Neural cell (in vitro differentiated cells): Measurements from ENCODE around the gene ATP2B2. TPM values are rescaled to one million over a fixed set of nuclear protein-coding genes. Genes with fewer than 3 reads are reported as not detected.

Source experiments
- H2AFZ ChIP-seq: fragments of 200-600, 300-800 bp; sonication (generic), shearing (Covaris generic); 2 replicates; pipeline ENCODE4 v1.6.0; 2014; ENCODE audit warnings: low read depth, mild to moderate bottlenecking, antibody characterized with exemption, low read length, moderate library complexity
- H3F3A ChIP-seq: fragments of 200-600 bp; shearing (Covaris generic); 2 replicates; pipeline ENCODE4 v1.6.1; 2016; ENCODE audit warnings: mild to moderate bottlenecking, moderate library complexity, mixed read lengths, antibody characterized with exemption, low read length; ENCODE audit not compliant: insufficient read depth, poor library complexity, severe bottlenecking
- H3K27ac ChIP-seq: fragments of 200-600, 300-800 bp; sonication (generic), shearing (Covaris generic); 2 replicates; pipeline ENCODE4 v1.5.1; 2014; ENCODE audit warnings: mild to moderate bottlenecking, low read length, moderate library complexity
- H3K27me3 ChIP-seq: fragments of 300-800, 200-600 bp; sonication (generic), shearing (Covaris generic); 2 replicates; pipeline ENCODE4 v1.6.0; 2014; ENCODE audit warnings: mild to moderate bottlenecking, low read depth, low read length, moderate library complexity; ENCODE audit not compliant: insufficient read depth
- H3K36me3 ChIP-seq: fragments of 300-800, 200-600 bp; sonication (generic), shearing (Covaris generic); 2 replicates; pipeline ENCODE4 v1.5.1; 2014; ENCODE audit warnings: mild to moderate bottlenecking, antibody characterized with exemption, low read length, moderate library complexity; ENCODE audit not compliant: insufficient read depth
- H3K4me2 ChIP-seq: fragments of 300-800, 200-600 bp; sonication (generic), shearing (Covaris generic); 2 replicates; pipeline ENCODE4 v1.6.0; 2014; ENCODE audit warnings: mild to moderate bottlenecking, low read length
- H3K4me3 ChIP-seq: fragments of 300-800, 200-600 bp; sonication (generic), shearing (Covaris generic); 2 replicates; pipeline ENCODE4 v1.5.1; 2014; ENCODE audit warnings: mild to moderate bottlenecking, low read length, moderate library complexity
- H3K79me2 ChIP-seq: fragments of 200-600 bp; shearing (Covaris generic); replicated peaks from 2 replicates; pipeline ENCODE4 v1.6.0; 2014; ENCODE audit warnings: mild to moderate bottlenecking, low read length, moderate library complexity; ENCODE audit not compliant: insufficient read depth
- H3K9ac ChIP-seq: fragments of 300-800, 200-600 bp; sonication (generic), shearing (Covaris generic); 2 replicates; pipeline ENCODE4 v1.6.1; 2016; ENCODE audit warnings: mild to moderate bottlenecking, low read length, mixed read lengths
- H3K9me2 ChIP-seq: fragments of 200-600 bp; shearing (Covaris generic); 2 replicates; pipeline ENCODE4 v1.6.1; 2016; ENCODE audit warnings: mild to moderate bottlenecking, low read length, mixed read lengths; ENCODE audit not compliant: insufficient read depth
- H3K9me3 ChIP-seq: fragments of 200-600, 300-800 bp; sonication (generic), shearing (Covaris generic); 2 replicates; pipeline ENCODE4 v1.6.1; 2016; ENCODE audit warnings: mild to moderate bottlenecking, mixed run types, low read length, moderate library complexity, mixed read lengths
- H4K20me1 ChIP-seq: fragments of 200-600 bp; shearing (Covaris generic); 2 replicates; pipeline ENCODE4 v1.6.1; 2016; ENCODE audit warnings: mild to moderate bottlenecking, mixed run types; ENCODE audit not compliant: insufficient read depth
- EP300 ChIP-seq: fragments of 450-650 bp; conservative IDR thresholded peaks from 2 replicates; pipeline ENCODE4 v1.6.1; 2014; ENCODE audit warnings: antibody characterized with exemption, mild to moderate bottlenecking, moderate library complexity; ENCODE audit not compliant: poor library complexity, severe bottlenecking
- EZH2 ChIP-seq: fragments of 200-600, 300-800 bp; shearing (Covaris generic), sonication (generic); IDR thresholded peaks from 2 replicates; pipeline ENCODE4 v1.6.1; 2014; ENCODE audit warnings: antibody characterized with exemption, low read length, borderline replicate concordance, mild to moderate bottlenecking; ENCODE audit not compliant: insufficient read depth, poor library complexity, severe bottlenecking
- MXI1 ChIP-seq: fragments of 450-650 bp; conservative IDR thresholded peaks from 2 replicates; pipeline ENCODE4 v1.6.1; 2014; ENCODE audit warnings: antibody characterized with exemption, mild to moderate bottlenecking; ENCODE audit not compliant: poor library complexity, severe bottlenecking
- POLR2AphosphoS5 ChIP-seq: IDR thresholded peaks from 2 replicates; pipeline ENCODE4 v1.6.1; 2012
- RAD21 ChIP-seq: fragments of 450-650 bp; conservative IDR thresholded peaks from 2 replicates; pipeline ENCODE4 v1.6.1; 2014; ENCODE audit warnings: antibody characterized with exemption, mild to moderate bottlenecking, moderate library complexity
- REST ChIP-seq: IDR thresholded peaks from 2 replicates; pipeline ENCODE4 v1.6.1; 2012; ENCODE audit warnings: borderline replicate concordance
- SMC3 ChIP-seq: fragments of 450-650 bp; conservative IDR thresholded peaks from 2 replicates; pipeline ENCODE4 v1.6.1; 2014; ENCODE audit warnings: antibody characterized with exemption, mild to moderate bottlenecking, moderate library complexity; ENCODE audit not compliant: poor library complexity
- TAF1 ChIP-seq: IDR thresholded peaks from 2 replicates; pipeline ENCODE4 v1.6.1; 2012; ENCODE audit warnings: low read depth
- polyA plus RNA-seq: library from polyadenylated mRNA; depleted of rRNA; stranded (reverse); fragments of >200 nt; gene quantifications from 2 replicates; pipeline ENCODE4 v1.2.3, GENCODE V29; 2014
- TF ChIP-seq, protein P1 (sequence below): fragments of 450-650 bp; IDR thresholded peaks from 2 replicates; pipeline ENCODE4 v1.5.1; 2014; ENCODE audit warnings: antibody characterized with exemption, mild to moderate bottlenecking, moderate library complexity; ENCODE audit not compliant: poor library complexity, severe bottlenecking

ATP2B2 gene
- polyA plus RNA-seq, 1 donor from 2014 or later = 8.3 TPM

DNA sequence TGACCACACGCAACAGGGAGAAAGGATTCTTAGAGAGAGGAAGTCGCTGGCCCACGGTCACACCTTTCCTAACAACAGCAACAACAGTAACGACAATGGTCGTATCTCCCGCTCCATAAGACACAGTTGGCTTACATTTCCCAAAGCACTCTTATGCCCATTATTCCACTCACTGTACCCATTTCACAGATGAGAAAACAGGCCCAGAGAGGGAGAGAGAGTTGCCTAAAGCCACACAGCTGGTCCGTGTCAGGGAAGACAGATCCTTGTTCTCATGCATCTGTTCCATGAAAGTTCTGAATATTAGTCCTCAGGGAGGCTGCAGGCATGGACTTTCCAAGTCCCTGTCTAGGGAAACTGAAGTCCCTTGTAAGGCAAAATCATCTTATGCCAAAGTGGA lies 42.0 kb upstream of the ATP2B2 start:
- Histone ChIP-seq H3K9me3 (no peaks in the 10 kb centered on the region), H3K36me3 (no peaks in the 10 kb centered on the region), H3K9ac (peak overlapping the region; percentile 38), H3K4me2 (peak overlapping the region; percentile 54), H3K9me2 (no peaks in the 10 kb centered on the region), H3F3A (no peaks in the 10 kb centered on the region), H3K27me3 (no peaks in the 10 kb centered on the region), H4K20me1 (no peaks in the 10 kb centered on the region), H3K4me3 (peak overlapping the region; percentile 49), H3K79me2 (no peaks in the 10 kb centered on the region), H2AFZ (no peak overlapping the region), H3K27ac (peak overlapping the region; percentile 86)
- TF ChIP-seq EP300 (no peak), SMC3 (no peak), POLR2AphosphoS5 (no peak), MXI1 (no peak), RAD21 (no peak), EZH2 (no peak), TAF1 (no peak), REST (no peak)
- TF ChIP-seq, protein P1, sequence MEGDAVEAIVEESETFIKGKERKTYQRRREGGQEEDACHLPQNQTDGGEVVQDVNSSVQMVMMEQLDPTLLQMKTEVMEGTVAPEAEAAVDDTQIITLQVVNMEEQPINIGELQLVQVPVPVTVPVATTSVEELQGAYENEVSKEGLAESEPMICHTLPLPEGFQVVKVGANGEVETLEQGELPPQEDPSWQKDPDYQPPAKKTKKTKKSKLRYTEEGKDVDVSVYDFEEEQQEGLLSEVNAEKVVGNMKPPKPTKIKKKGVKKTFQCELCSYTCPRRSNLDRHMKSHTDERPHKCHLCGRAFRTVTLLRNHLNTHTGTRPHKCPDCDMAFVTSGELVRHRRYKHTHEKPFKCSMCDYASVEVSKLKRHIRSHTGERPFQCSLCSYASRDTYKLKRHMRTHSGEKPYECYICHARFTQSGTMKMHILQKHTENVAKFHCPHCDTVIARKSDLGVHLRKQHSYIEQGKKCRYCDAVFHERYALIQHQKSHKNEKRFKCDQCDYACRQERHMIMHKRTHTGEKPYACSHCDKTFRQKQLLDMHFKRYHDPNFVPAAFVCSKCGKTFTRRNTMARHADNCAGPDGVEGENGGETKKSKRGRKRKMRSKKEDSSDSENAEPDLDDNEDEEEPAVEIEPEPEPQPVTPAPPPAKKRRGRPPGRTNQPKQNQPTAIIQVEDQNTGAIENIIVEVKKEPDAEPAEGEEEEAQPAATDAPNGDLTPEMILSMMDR = no peak

GRCh38 chr3:10546820-10547263 lies 41.5 kb upstream of the ATP2B2 start:
- no peaks in the 10 kb centered on the region for H3K9me3 ChIP-seq
- H3K4me3 ChIP-seq = no peak overlapping the region
- no peak overlapping the region for H3K4me2 ChIP-seq
- H3K36me3 ChIP-seq = no peaks in the 10 kb centered on the region
- H3K27me3 ChIP-seq = no peaks in the 10 kb centered on the region
- TF ChIP-seq MXI1 = no peak
- no peak for TF ChIP-seq REST
- no peak overlapping the region for H3K27ac ChIP-seq
- no peaks in the 10 kb centered on the region for H3K79me2 ChIP-seq
- no peak overlapping the region for H3K9ac ChIP-seq
- no peaks in the 10 kb centered on the region for H3F3A ChIP-seq
- H4K20me1 ChIP-seq = no peaks in the 10 kb centered on the region
- H2AFZ ChIP-seq = no peak overlapping the region
- H3K9me2 ChIP-seq = no peaks in the 10 kb centered on the region
